GM12801 (cell line): ENCODE results near the gene TPM1.

ENCODE experiments used
- CTCF ChIP-seq: IDR thresholded peaks from one replicate; pipeline ENCODE4 v1.5.1; 2011; ENCODE audit warnings: control low read depth; ENCODE audit not compliant: insufficient read length; ENCODE audit errors: extremely low read depth

The TPM1 gene

GRCh38 chr15:63048115-63048775 is 5.7 kb downstream of the TPM1 start:
- peak; percentile 28 for TF ChIP-seq CTCF

- no peak for TF ChIP-seq CTCF
Measured at GRCh38 chr15:63048776-63049665, 6.5 kb downstream of the TPM1 start.

- no peak for TF ChIP-seq CTCF
Measured at GRCh38 chr15:63049783-63050371, 7.3 kb downstream of the TPM1 start.

- TF ChIP-seq CTCF = no peak
Measured at GRCh38 chr15:63050731-63051155, 8.2 kb downstream of the TPM1 start.

- TF ChIP-seq CTCF = no peak
Measured at GRCh38 chr15:63051156-63052066, 8.9 kb downstream of the TPM1 start.

- no peak for TF ChIP-seq CTCF
Measured at GRCh38 chr15:63052077-63052841, 9.7 kb downstream of the TPM1 start.
